ENCODE data around the gene BEND2.

DNA sequence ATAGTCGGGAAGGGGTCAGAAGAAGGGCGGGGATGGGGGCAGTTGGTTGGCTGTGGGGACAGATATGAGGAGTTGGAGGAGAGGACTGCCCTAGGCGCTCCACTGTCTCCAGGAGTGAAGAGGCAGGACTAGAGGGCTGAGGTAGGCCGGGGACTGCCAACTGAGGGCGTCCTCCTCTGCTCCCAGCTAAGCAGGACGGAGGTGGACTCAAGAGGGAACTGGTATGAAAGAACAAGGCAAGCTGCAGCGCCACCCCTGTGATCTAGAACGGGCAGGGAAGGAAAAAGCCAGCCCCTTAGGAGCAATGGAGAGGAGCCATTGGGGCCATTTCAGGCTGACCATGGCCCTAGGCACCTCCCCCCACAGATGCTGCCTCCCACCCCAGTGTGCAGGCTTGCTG is 14.0 kb downstream of the BEND2 start:
- TF ChIP-seq, protein P1, sequence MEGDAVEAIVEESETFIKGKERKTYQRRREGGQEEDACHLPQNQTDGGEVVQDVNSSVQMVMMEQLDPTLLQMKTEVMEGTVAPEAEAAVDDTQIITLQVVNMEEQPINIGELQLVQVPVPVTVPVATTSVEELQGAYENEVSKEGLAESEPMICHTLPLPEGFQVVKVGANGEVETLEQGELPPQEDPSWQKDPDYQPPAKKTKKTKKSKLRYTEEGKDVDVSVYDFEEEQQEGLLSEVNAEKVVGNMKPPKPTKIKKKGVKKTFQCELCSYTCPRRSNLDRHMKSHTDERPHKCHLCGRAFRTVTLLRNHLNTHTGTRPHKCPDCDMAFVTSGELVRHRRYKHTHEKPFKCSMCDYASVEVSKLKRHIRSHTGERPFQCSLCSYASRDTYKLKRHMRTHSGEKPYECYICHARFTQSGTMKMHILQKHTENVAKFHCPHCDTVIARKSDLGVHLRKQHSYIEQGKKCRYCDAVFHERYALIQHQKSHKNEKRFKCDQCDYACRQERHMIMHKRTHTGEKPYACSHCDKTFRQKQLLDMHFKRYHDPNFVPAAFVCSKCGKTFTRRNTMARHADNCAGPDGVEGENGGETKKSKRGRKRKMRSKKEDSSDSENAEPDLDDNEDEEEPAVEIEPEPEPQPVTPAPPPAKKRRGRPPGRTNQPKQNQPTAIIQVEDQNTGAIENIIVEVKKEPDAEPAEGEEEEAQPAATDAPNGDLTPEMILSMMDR (IDR thresholded peaks at IDR 0.05), result no peak
- no peak for TF ChIP-seq ZFX (IDR thresholded peaks at IDR 0.05; ENCODE audit: borderline replicate concordance)

All from 22Rv1 (cell line).